GM18861 (cell line): Measurements from ENCODE around the gene CCL5.
"Not testable (repeated sequence)": the region's sequence is repeated elsewhere in the genome, so short reads cannot be mapped to it uniquely, and the experiment has no call there.

ENCODE experiments used
- ATAC-seq: cut with Tn5 transposase; IDR thresholded peaks from one replicate; pipeline ENCODE4 v1.9.1; 2021; ENCODE audit not compliant: unreplicated experiment

Gene CCL5

DNA sequence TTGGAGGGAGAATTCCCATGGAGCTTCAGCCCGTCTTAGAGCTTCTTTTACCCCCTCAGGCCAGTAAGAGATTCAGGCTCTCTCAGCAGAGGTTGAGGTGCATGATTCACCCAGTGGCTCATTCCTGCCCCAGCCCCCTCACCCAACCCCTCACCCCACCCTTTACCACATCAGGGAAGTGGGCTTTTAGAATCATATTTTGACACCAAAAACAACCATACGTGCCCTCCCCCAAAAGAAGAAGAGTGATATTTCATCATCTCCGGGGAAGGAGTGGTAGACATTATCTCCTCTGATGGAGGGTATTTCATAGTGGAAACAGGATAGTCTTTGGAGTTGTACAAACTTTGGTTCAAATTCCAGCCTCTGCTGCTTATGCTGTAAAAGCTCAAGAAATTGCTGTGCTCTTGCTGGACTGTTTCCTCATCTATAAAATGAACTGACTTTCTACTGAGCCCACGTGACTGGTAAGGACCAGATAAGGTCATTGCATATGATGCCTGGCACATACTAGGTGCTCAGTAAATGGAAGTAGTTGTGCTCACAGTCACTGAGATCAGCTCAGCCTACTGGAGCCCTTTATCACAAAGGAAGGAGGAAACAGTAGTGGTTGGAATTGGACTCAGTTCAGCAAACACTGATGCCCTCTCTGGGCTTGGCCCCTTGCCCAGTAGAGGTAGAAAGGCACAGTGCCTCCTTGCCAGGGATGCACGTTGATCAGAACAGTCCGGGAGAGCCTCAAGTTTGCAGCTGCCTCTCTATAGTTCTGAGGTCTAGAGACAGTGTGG, 18.3 kb upstream of the CCL5 start:
- ATAC-seq = no peak

DNA sequence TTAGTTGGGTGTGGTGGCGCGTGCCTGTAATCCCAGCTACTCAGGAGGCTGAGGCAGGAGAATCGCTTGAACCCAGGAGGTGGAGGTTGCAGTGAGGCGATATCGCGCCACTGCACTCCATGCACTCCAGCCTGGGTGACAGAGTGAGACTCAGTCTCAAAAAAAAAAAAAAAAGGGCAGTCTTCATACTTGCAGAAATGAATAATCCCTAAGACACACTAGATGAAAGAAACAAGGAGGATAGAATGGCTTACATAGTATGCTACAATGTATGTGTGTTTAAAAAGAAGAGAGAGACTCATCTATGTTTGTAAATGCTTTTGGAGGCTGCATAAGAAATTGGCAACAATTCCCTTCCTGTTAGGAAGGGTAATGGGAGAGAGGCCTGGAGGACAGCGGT, 17.6 kb upstream of the CCL5 start:
- ATAC-seq = not testable (repeated sequence)

DNA sequence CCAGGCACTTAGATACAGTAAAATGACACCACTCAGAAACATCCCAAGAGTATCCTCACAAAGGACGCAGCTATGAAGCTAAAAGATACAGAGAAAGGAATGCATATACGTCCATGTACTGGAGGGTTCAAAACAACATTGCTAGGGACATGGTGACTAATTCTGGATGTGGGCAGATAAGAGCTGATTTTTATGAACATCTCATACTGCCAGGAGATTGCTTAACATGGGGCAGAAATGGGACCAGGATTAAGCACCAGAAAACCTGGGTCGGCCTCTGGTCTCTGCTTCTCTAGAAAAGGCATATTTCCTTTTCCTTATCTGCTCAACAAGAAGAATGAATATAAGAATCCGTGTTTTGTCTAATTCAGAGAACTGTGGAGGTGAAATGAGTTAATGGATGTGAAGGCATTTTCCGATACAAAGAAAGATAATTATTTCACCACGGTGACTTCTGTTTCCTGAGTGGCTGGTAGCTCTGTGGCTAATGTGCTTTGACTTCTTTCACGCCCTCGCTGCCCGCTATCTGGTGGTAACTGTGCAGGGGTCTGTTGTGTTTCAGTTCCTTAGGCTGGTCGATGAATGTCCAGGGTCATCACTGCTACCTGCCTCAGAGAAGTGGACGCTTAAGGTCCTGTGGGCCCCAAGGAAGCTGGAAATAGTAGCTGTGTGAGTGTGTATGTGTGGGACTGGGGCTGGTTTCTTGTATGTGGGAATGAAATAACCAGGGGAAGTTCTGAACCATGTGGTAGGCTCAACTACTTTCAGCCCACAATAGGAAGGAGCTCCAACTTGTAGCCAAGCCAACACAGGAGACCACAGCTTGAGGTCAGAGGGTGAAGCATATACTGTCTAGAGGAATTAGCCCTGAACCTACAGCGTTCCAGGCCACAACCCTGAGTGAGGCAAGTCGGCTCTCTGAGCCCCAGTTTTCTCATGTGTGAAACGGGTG, 15.8 kb upstream of the CCL5 start:
- ATAC-seq = no peak

DNA sequence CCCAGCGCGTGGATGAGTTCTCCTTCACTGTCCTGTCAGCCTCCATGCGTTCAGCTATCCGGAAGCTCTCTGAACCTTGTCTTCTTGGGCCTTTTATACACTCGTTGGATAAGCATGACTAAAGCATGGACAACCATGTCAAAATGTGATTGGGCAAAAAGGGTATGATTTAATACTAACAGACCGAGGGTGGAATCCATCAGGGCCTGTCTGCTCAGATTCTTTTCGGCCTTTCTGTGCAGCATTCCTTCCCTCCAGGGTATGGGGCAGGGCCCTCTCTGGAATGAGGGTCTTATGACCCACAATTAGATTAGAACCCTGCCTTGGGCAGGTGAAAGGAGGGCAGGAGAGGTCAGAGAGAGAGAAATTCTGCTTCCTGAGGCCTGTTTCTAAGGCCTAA, 14.0 kb upstream of the CCL5 start:
- no peak for ATAC-seq

DNA sequence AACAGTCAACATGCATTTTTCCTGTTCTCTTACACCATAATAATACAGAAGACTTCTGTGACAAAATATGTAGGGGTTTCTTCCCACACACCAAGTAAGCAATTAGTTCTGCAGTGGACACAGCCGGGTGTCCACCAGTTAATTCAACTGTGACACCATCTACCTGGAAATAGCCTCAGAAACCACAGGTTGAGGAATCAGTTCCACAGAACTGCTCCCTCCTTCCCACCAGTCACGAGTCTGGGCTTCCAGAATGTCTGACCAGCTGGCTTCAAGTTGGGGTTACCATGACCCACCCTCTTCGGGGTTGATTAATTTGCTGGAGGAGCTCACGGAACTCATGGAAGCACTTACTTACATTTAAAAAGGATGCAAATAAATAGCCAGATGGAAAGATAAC, 13.6 kb upstream of the CCL5 start:
- ATAC-seq = no peak

DNA sequence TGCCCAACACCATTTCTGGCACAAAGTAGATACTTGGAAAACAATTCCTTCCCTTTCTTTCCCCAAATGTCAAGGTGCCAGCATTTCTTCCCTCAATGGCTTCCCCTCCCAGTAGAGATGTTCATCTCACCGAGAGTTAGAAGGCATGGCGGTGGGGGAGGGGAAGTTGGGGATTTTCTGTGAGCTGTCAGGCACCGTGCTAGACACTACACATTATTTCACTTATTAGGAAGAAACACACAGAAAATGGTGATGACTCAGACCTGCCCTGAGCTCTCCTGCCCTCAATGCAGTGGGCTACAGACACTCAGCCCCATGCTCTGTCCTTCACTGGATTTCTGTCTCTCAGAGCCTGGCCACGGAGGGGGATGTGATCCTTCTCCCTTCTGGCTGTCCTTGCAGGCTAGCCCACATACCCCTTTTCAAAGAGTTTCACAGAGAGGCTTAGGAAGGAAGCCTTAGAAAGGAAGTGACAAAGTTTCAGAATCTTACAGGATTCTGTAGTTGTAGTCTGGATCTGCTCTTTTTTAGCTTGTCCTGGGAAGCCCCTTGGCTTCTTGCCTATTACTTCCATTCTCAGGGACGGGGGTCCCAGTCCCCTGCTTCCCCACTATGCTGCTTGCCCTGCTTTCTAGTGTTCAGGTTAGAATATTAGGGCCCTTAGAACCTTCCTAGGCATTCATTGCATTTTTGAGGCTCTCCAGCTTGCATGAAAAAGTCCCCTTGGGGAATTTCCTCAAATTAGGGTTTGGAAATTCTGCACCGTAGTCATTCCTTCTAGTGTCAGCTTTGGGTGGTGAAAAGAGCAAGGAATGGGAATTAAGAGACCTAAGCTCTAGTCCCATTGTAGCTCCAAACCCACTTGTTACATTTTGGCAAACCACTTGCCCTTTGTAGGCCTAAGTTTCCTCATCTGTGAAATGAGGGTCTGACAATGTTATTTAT, 12.2 kb upstream of the CCL5 start:
- ATAC-seq = no peak

DNA sequence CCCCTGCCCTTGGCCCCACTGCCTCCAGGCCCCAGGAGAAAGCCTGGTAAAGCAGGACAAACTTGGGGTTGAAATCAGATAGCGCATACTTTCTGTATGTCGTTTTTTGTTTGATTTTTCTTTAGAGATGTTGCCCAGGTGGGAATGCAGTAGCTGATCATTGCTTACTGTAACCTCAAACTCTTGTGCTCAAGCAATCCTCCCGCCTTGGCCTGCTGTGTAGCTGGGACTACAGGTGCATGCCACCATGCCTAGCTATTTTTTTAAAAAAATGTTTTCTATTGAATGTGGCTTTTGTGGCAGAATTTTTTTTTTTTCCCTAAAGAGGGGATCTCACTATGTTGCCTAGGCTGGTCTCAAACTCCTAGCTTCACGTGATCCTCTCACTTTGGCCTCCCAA, 11.1 kb upstream of the CCL5 start:
- ATAC-seq = no peak

DNA sequence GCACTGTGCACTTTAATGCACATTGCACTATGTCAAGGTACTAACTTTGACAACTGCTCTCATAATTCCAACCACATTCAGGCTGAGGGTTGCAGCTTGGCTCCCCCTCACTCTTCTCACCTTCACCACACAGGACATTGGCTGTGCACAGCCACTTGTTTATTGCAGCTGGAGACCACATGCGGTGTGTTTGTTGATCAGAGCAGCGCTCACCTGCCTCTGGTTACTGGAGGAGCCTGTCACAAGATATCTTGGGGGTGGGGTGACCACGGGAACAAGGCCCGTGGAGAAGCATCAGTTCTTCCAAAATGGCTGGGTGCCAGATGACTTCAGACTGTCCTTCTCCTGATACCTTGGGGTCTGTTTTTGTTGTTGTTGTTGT, 10.6 kb upstream of the CCL5 start:
- ATAC-seq = no peak

DNA sequence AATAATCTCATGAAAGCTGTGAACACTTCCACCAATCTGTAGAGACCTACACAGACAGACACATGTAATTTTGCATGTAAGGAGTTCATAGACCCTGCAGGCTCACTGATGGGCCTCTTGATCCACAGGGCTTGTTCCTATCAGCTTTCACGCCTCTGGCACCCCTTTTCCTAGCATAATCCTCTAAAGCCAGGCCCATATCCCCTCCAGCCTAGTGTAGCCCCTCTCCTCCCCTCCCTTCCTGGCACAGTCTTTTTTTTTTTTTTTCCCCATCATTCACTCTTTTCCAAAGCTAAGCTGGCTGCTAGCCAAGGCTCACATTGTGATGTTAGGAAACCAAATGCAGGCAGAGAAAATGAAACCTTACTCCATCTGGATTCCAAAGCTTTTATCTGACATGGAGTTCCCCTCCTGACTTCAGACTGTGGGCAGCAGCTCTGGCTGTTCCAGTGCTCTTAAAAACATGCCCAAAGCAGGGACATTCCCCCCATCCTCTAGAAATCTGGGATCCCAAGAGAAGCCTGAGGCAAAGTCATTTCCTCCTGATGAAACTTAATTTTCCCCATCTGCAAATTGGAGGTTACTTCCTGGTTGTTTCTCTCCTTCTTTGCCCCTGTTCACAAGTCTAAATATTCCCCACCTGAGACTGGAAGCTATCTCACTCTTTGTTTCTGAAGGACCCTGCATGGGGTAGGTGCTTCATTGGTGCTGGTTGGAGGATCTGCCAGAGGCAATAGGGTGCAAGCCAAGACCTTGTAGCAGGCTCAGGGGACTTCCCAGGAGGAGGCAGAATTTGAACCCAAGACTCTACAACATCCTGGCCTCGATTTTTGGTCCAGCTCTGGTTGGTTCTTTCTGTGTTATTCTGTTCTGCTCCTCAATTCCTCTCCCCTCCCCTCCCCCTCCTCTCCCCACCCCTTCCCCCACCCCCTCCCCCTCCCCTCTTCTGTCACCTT, 9.9 kb upstream of the CCL5 start:
- ATAC-seq = no peak

DNA sequence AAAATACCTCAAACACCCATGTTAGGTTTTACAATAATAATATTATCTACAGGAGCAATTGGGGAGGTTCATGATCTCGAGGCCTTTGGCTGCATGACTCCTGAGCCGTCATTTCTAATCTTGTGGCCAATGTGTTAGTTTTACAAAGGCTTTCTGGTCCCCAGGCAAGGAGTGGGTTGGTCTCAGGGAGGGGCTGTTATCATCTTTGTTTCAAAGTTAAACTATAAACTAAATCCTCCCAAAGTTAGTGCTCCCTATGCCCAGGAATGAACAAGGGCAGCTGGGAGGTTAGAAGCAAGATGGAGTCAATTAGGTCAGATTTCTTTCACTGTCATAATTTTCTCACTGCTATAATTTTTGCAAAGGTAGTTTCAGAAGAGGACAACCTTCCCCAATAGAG, 9.1 kb upstream of the CCL5 start:
- ATAC-seq = no peak

DNA sequence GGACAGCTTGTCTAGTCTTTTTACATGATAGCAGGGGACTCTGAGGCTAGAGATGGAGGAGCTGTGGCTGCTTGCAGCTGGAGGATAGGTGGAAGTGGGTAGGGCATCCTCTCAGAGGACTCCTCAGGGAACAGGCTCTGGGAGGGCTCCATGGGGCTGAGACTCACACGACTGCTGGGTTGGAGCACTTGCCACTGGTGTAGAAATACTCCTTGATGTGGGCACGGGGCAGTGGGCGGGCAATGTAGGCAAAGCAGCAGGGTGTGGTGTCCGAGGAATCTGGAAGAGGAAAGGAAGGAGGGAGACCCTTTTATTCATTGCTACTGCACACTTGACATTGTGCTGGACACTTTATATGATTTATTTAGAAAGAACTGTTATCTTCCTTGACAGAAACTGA, 1.8 kb downstream of the CCL5 start:
- ATAC-seq = no peak

DNA sequence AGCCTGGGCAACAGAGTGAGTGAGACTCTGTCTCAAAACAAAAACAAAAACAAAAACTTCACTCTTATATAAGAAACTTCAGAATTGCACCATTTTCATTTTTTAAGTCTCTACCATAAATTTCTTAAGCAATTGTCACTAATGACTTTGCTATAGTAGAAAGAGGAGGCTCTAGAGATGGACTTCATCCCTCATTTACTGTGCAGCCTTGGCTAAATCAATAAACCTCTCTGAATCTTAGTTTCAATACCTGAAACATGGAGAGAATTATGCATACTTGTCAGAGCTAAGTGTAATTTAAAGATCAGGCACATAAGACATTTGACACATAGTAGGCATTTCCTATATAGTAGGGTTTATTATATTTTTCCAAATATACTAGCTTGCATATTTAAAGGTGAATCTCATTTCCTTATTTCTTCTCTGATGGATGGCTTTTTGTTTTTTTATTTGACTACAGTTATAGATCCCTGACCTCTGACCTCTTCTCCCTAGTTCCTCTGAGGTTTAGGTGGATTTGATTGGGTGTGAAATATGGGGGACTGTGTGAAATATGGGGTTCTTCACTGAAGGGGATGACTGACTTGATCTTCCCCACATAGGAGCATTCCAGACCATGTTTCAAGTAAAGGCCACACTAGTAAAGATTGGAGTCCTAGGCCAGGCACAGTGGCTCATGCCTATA, 2.7 kb downstream of the CCL5 start:
- no peak for ATAC-seq

DNA sequence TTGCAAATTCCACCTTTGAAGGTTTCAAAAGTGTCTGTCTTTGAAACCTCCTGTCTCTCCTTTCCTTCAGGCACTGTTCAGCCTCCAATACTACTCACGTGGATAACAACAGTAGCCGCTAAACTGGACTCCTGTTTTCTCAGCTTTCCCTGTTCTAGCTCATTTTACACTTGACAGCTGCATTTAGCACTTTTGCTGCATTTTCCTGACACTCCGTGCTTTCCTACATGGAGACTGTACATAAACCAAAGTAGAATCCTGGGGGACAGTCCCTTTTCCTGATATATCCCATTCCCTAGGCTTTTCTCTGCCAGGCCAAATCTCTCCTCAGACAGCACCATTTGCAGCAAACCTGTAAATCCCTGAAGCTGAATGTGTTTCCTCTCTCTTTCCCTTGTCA, 3.6 kb downstream of the CCL5 start:
- ATAC-seq = no peak

DNA sequence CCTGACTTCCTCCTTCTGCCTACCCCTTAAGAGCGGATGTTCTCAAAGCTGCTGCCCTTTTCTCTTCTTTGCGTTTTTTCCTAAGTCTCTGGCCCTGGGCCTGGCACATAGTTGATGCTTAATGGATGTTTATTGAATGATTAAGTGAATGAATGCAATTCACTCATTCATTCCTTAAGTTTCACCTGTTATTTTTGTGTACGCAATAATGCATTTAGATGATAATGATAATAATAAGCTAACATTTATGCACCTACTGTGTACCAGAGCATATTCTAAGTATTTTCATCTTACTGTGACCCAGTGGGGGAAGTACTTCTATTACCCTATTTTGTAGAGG, 4.4 kb downstream of the CCL5 start:
- ATAC-seq = no peak

DNA sequence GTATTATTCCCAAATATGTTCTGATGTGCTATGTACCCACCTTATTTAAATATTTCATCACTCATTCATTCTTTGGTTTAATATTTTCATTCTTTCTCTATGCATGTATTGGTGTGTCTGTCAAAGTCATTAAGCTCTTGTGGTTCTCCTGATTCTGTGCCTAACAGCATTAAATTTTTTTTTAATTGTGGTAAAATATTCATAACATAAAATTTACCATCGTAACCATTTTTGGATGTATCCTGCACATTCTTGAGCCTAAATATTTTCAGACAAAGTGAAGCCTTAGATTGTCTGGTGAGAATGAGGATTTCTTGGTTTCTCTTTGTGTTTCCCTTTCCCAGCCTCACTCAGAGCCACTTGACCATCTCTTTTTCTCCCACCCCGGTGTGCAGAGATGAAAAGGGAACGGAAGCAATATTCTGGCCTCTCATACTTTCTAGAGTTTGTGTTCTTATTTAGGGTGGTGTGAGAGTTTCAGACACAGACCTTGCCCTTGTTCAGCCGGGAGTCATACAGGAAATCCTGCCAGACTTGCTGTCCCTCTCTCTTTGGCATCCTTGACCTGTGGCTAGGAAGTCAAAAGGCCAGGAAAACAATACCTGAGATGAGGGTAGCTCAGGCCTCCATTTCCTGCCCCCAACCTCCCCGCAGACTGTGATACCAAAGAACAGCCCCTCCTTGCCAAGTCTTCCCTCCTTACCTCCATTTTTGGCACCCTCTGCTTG, 4.9 kb downstream of the CCL5 start:
- ATAC-seq = no peak

DNA sequence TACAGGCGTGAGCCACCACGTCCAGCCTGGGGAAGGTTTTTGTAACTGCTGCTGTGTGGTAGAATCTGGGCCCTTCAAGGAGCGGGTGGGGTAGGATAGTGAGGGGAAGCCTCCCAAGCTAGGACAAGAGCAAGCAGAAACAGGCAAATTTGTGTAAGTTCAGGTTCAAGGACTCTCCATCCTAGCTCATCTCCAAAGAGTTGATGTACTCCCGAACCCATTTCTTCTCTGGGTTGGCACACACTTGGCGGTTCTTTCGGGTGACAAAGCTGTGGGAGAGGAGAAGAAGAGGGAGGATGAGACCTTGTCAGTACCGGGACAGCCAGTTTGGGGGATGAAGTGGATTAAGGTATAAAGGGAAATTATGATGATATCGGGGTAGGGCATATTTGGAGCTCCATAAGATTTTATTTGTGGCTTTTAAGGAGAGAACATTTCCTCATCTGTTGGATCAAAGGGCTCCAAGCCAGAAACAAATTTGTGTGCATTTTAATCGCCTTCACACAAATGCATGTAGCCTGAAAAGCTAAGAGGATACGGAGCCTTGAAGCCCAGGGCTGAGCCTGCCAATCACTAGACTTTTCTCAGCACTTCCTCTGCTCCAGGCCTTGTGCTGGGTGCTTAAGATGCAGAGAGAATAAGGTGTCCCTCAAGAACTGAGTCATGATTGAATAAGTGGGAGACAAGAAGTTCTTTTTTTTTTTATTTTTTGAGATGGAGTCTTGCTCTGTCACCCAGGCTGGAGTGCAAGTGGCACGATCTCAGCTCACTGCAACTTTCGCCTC, 7.8 kb downstream of the CCL5 start:
- no peak for ATAC-seq

DNA sequence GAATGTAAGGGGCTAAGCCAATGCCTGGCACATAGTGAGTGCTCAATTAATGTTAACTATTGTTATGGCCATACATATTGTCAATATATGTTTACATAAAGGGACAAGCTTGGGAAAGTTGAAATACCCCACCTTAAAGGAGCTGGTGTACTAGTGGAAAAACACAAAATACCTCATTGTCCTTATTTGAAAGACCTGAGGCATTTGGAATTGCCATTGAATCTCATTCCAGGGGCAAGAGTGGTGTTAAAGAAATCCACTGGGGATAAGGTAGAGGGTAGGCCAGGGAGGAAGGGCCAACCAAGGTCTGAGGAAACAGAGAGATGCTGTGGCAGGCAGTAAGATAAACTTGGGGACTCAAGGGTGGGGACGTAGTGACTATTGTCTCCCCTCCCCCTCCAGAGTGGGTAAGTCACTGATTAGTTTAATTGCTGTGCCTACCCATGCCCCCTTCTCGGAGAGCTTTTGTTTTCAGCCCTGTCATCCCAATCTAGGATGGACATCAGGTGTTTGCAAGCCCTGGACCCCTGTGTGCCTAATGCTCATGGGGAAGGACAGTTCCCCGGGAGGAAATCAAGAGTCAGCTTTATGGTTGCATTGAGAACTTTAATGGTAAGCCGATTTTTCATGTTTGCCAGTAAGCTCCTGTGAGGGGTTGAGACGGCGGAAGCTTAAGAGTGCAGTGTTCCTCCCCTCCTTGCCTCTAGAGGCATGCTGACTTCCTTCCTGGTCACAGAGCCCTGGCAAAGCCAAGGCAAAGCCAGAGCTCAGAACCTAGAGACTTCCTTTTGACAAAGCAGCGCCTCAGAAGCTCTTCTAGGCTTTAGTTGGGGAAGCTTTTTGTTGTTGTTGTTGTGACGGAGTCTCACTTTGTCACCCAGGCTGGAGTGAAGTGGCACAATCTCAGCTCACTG, 9.0 kb downstream of the CCL5 start:
- no peak for ATAC-seq
